PC-3 (cell line): ENCODE data around the gene ZFHX3. TPM values are rescaled to one million over a fixed set of nuclear protein-coding genes. Genes with fewer than 3 reads are reported as not detected.

ENCODE experiments used
- ATAC-seq: fragments of 200-7000 bp; cut with Tn5 transposase; 2 replicates; pipeline ENCODE4 v1.9.1; 2020; ENCODE audit warnings: mild to moderate bottlenecking, moderate library complexity
- BruUV-seq: library from RNA; stranded (reverse); fragments of 400-500 nt; replicated peaks from 2 replicates; lab custom pipeline; 2021; lab: Mats Ljungman, UMichigan
- CTCF ChIA-PET: fragments of 300-600 bp; sonication (Branson Sonifier 250); formaldehyde crosslinking; loops from one replicate; lab custom pipeline; 2022; ENCODE audit warnings: antibody characterized with exemption; lab: Charles Lee
- POLR2A ChIA-PET: fragments of 300-600 bp; sonication (Branson Sonifier 250); formaldehyde crosslinking; loops from one replicate; lab custom pipeline; 2022; ENCODE audit warnings: antibody characterized with exemption; ENCODE audit not compliant: unreplicated experiment; lab: Charles Lee
- DNase-seq: peaks from one replicate; pipeline ENCODE4 v3.0.0-alpha.2; 2015
- H2AFZ ChIP-seq: fragments of 300-600 bp; sonication (generic); 2 replicates; pipeline ENCODE4 v1.6.0; 2016; ENCODE audit warnings: antibody characterized with exemption, low read length
- H3F3A ChIP-seq: fragments of 300-600 bp; sonication (generic); one replicate; pipeline ENCODE4 v1.6.0; 2017; ENCODE audit warnings: antibody characterized with exemption, low read length, control low read depth, mild to moderate bottlenecking; ENCODE audit not compliant: unreplicated experiment
- H3K27ac ChIP-seq: fragments of 300-600 bp; sonication (generic); 2 replicates; pipeline ENCODE4 v1.5.1; 2016; ENCODE audit warnings: mild to moderate bottlenecking, low read length
- H3K27me3 ChIP-seq: fragments of 300-600 bp; sonication (generic); 2 replicates; pipeline ENCODE4 v1.6.1; 2016; ENCODE audit warnings: low read length, mixed read lengths
- H3K36me3 ChIP-seq: fragments of 300-600 bp; sonication (generic); 2 replicates; pipeline ENCODE4 v1.6.1; 2016; ENCODE audit warnings: low read depth, mixed run types, low read length, mixed read lengths
- H3K4me1 ChIP-seq: fragments of 300-600 bp; sonication (generic); 2 replicates; pipeline ENCODE4 v1.5.1; 2016; ENCODE audit warnings: low read length; ENCODE audit not compliant: insufficient read depth
- H3K4me2 ChIP-seq: fragments of 300-600 bp; sonication (generic); 2 replicates; pipeline ENCODE4 v1.6.0; 2016; ENCODE audit warnings: low read length
- H3K4me3 ChIP-seq: fragments of 300-600 bp; sonication (generic); 2 replicates; pipeline ENCODE4 v1.5.1; 2016; ENCODE audit warnings: mild to moderate bottlenecking, low read length, mixed read lengths
- H3K79me2 ChIP-seq: fragments of 300-600 bp; sonication (generic); 2 replicates; pipeline ENCODE4 v1.6.1; 2017; ENCODE audit warnings: low read length, mixed read lengths
- H3K9ac ChIP-seq: fragments of 300-600 bp; sonication (generic); 2 replicates; pipeline ENCODE4 v1.6.0; 2016; ENCODE audit warnings: mild to moderate bottlenecking, low read length
- H3K9me2 ChIP-seq: fragments of 300-600 bp; sonication (generic); replicated peaks from 2 replicates; pipeline ENCODE4 v1.6.1; 2016; ENCODE audit warnings: mixed run types, low read length, mixed read lengths
- H3K9me3 ChIP-seq: fragments of 300-600 bp; sonication (generic); 2 replicates; pipeline ENCODE4 v1.6.1; 2016; ENCODE audit warnings: low read length, mixed read lengths
- H4K20me1 ChIP-seq: fragments of 300-600 bp; sonication (generic); 2 replicates; pipeline ENCODE4 v1.6.1; 2016; ENCODE audit warnings: low read length, mixed read lengths
- EZH2 ChIP-seq: fragments of 300-600 bp; sonication (generic); IDR thresholded peaks from one replicate; pipeline ENCODE4 v1.6.1; 2017; ENCODE audit warnings: antibody characterized with exemption, mild to moderate bottlenecking, low read length; ENCODE audit not compliant: unreplicated experiment
- EZH2phosphoT487 ChIP-seq: fragments of 300-600 bp; sonication (generic); IDR thresholded peaks from 2 replicates; pipeline ENCODE4 v1.6.1; 2018; ENCODE audit warnings: mild to moderate bottlenecking, antibody characterized with exemption, low read length, borderline replicate concordance
- intact Hi-C: fragments of 100-400 bp; cut with micrococcal nuclease; formaldehyde crosslinking; loops from 2 replicates; pipeline ENCODE4 v1.9.0; 2023
- total RNA-seq: library from RNA; depleted of rRNA; stranded (reverse); fragments of >200 nt; gene quantifications from 2 replicates; pipeline ENCODE4 v1.2.3, GENCODE V29; 2014
- TF ChIP-seq, protein P1 (sequence below): fragments of 300-600 bp; sonication (generic); conservative IDR thresholded peaks from 2 replicates; pipeline ENCODE4 v1.5.1; 2017; ENCODE audit warnings: antibody characterized with exemption, low read depth, mild to moderate bottlenecking, low read length

Gene ZFHX3
- total RNA-seq, 1 experiment from 2014 or later = 3.5 TPM

DNA sequence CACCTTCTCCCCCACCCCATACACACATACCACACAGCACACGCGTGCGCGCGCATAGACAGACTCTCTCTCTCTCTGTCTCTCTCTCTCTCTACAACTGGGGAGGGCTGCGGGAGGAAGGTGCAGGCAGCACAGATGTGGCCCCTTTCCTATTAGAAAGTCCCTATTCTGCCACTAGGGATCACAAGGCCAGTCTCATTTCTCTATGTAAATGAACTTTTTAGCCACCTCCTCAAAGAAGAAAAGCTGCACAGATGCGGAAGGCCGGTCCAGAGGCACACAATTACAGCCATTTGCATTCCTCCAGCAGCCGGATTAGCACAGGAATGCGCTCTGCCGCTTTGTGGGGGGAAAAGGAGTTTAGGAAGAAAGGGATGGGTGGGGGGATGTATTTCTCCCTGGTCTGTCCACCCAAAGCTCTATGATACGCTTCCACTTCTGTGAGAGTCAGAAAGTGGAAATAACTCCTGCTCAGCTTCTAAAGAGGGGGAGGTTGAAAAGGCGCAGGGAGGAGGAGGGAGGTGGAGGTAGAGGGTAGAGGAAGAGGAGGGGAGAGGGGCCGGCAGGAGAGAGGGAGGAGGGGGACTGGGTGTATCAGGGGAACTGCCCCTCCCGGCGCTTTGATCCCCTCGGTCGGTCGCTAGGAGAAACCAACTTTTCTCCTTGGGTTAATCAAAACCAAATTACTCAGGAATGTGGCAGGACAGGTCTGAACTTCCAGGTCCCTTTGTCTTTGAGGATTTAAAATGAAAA lies 11.7 kb downstream of the ZFHX3 start:
- H3K27me3 ChIP-seq = no peaks in the 10 kb centered on the region
- no TSS peak for BruUV-seq
- H3K4me3 ChIP-seq = no peak overlapping the region
- POLR2A ChIA-PET = no interaction called here
- no peaks in the 10 kb centered on the region for H3K9me2 ChIP-seq
- H3K79me2 ChIP-seq = peaks cover 95% of the 10 kb centered on the region
- no peak overlapping the region for H3K27ac ChIP-seq
- H3K4me2 ChIP-seq = no peak overlapping the region
- no peaks in the 10 kb centered on the region for H3F3A ChIP-seq
- ATAC-seq (no peak), DNase-seq (no peak)
- H4K20me1 ChIP-seq = no peaks in the 10 kb centered on the region
- no peak for TF ChIP-seq EZH2phosphoT487
- TF ChIP-seq, protein P1, sequence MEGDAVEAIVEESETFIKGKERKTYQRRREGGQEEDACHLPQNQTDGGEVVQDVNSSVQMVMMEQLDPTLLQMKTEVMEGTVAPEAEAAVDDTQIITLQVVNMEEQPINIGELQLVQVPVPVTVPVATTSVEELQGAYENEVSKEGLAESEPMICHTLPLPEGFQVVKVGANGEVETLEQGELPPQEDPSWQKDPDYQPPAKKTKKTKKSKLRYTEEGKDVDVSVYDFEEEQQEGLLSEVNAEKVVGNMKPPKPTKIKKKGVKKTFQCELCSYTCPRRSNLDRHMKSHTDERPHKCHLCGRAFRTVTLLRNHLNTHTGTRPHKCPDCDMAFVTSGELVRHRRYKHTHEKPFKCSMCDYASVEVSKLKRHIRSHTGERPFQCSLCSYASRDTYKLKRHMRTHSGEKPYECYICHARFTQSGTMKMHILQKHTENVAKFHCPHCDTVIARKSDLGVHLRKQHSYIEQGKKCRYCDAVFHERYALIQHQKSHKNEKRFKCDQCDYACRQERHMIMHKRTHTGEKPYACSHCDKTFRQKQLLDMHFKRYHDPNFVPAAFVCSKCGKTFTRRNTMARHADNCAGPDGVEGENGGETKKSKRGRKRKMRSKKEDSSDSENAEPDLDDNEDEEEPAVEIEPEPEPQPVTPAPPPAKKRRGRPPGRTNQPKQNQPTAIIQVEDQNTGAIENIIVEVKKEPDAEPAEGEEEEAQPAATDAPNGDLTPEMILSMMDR = no peak
- H3K9me3 ChIP-seq = no peaks in the 10 kb centered on the region
- no peaks in the 10 kb centered on the region for H3K36me3 ChIP-seq
- peaks cover 9% of the 10 kb centered on the region; the same call in 1 of the 2 replicates for H3K4me1 ChIP-seq
- CTCF ChIA-PET = no interaction called here
- intact Hi-C loops = no loop called here
- H2AFZ ChIP-seq = no peak overlapping the region
- H3K9ac ChIP-seq = no peak overlapping the region

DNA sequence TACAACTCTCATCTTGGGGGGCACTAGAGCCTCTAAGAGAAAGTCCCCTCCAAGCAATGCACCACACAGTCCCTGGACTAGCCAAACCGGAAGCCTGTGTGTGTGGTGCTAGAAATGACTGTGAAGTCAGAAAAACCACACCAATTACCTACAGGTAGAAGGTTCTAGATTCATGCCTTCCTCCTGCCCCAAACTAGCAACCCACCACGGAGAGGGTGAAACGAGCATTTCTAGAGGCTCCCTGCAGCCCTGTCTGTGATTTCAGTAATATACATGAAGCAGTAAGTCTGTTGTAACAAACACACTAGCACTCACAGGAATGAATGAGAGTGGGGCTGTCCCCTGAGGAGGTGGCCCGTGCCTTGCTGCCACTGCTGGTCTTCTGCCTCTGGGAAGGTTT lies 13.6 kb downstream of the ZFHX3 start:
- CTCF ChIA-PET = interaction anchor here (0.6 kb wide), 2 partner anchors 153 to 199 kb away, joined by 3 to 7 read pairs; no protein-coding TSS in a partner anchor
- intact Hi-C loops = no loop called here
- Histone ChIP-seq H3K79me2 (peaks cover 95% of the 10 kb centered on the region), H3K4me2 (no peak overlapping the region), H3K27me3 (no peaks in the 10 kb centered on the region), H3K4me3 (no peak overlapping the region), H3K36me3 (no peaks in the 10 kb centered on the region), H3K9me2 (no peaks in the 10 kb centered on the region), H4K20me1 (no peaks in the 10 kb centered on the region), H3K4me1 (peaks cover 9% of the 10 kb centered on the region; the same call in 1 of the 2 replicates), H3K9me3 (no peaks in the 10 kb centered on the region), H3F3A (no peaks in the 10 kb centered on the region), H3K9ac (no peak overlapping the region), H2AFZ (no peak overlapping the region), H3K27ac (no peak overlapping the region)
- no peak for ATAC-seq
- BruUV-seq = no TSS peak
- TF ChIP-seq, protein P1 = no peak
- TF ChIP-seq EZH2phosphoT487 (no peak), EZH2 (no peak)
- no peak for DNase-seq
- POLR2A ChIA-PET = no interaction called here
